H7 (cell line): ENCODE measurements around the gene ATP10D. TPM values are rescaled to one million over a fixed set of nuclear protein-coding genes. Genes with fewer than 3 reads are reported as not detected.

Source experiments
- DNase-seq: peaks from one replicate; pipeline ENCODE4 v3.0.0; 2012
- H3K27me3 ChIP-seq: 2 replicates; pipeline ENCODE4 v1.6.0; 2011; ENCODE audit warnings: mild to moderate bottlenecking, low read length; ENCODE audit not compliant: control insufficient read depth, insufficient read depth
- H3K36me3 ChIP-seq: replicated peaks from 2 replicates; pipeline ENCODE4 v1.5.1; 2011; ENCODE audit warnings: low read length; ENCODE audit not compliant: control insufficient read depth, insufficient read depth
- H3K4me3 ChIP-seq: 2 replicates; pipeline ENCODE4 v1.5.1; 2011; ENCODE audit warnings: low read depth, mild to moderate bottlenecking, control low read depth, low read length, moderate library complexity; ENCODE audit not compliant: insufficient read depth
- total RNA-seq: library from RNA; depleted of rRNA; stranded (reverse); fragments of >200 nt; shearing (Covaris generic); gene quantifications from 2 replicates; pipeline ENCODE4 v1.2.3, GENCODE V29; 2014

ATP10D gene
- total RNA-seq, 1 experiment from 2014 or later = 0.66 TPM

DNA sequence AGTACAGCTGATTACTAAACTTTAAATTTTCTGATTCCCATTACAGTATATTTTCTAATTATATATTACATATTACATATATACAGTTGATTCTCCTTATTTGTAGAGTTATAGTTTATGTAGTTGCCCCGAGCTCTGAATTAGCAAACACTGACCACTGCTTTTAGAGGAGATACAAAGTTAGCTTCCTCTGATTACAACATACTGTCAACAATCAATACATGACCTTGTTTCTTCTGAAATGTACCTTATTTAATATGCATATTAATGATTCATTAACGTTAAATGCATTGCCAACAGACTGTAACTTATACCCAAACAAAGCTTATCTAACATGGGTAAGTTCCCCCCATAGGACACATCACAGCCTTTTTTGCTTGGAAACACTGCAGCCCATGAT is 81.5 kb downstream of the ATP10D start:
- Histone ChIP-seq H3K4me3 (no peak overlapping the region), H3K27me3 (no peaks in the 10 kb centered on the region), H3K36me3 (no peaks in the 10 kb centered on the region)
- no peak for DNase-seq

DNA sequence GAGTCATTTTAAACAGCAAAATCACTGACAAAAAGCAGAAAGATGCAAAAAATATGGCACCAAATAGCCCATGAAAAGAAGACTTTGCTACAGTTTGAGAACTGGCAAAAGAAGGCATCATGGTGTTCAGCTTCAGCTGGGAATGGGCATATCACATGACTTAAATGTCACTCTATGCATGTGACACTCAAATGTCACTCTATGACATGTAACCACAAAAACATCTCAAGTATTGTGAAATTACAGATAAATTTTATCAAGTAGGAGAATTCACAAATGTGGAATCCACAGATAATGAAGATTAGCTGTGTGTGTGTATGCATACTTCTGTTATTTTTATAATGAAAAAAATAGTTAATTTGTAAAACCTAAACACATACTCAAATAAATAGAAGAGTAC is 81.9 kb downstream of the ATP10D start:
- no peak for DNase-seq
- no peaks in the 10 kb centered on the region for H3K36me3 ChIP-seq
- H3K27me3 ChIP-seq = no peaks in the 10 kb centered on the region
- H3K4me3 ChIP-seq = no peak overlapping the region

DNA sequence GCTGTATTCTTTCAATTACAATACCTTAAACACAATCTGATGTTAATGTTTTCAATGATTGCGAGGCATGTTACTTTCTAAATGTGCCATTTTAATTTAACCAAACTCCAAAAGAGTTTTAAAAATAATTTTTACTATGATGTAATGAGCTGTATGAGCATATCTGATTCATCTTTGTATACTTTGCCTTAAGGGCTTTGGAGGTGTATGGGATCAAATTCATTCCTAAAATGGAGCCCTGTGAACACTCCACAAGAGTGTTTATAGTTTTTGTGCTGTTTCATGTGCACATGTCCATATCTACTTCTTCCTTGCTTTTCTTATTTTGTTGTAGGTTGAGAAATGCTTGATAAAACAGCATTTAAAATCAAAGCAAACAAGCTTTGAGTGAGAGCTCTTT is 82.4 kb downstream of the ATP10D start:
- Histone ChIP-seq H3K27me3 (no peaks in the 10 kb centered on the region), H3K4me3 (no peak overlapping the region)

DNA sequence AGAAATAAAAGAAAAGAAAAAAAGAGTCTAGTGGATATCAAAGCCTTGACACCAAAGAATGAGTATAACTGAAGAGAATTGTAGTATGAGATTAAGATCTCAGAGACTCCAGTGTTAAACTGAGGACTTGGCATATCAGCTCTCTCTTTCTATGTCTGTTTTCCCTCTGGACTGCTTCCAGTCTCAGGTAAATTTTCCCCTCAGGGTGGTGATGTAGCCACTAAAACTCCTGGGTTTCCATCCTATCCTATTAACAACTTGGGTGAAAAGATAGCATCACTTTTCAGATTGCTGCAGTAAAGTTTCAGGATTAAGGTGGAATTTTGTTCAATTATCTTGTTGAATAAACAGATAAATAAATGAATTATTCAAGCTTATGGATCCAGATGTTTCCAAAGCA is 85.7 kb downstream of the ATP10D start:
- Histone ChIP-seq H3K27me3 (no peaks in the 10 kb centered on the region), H3K36me3 (no peaks in the 10 kb centered on the region), H3K4me3 (no peak overlapping the region)
- no peak for DNase-seq

More for the DNA sequence above, 82.4 kb downstream of the ATP10D start:
- no peak for DNase-seq
- no peaks in the 10 kb centered on the region for H3K36me3 ChIP-seq

DNA sequence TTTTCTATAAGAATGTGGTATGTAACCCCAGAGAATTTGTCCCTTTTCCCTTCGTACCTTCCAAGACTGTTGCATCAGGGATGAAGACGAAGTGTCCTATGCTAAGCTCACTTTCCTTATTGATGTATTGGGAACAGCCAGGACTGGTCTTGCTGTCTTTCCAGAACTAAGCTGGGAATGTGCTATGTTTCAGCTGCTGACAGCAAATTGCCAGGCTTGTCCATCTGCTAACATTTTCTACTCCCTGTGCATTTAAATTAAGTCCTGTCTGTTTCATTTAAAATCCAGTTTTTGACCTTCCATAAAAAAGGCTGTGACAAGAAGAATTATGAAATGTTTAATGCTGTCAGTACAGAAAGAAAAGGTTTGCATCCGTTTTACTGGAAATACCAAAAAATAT is 87.9 kb downstream of the ATP10D start:
- no peak for DNase-seq
- H3K27me3 ChIP-seq = no peaks in the 10 kb centered on the region
- H3K4me3 ChIP-seq = no peak overlapping the region
- H3K36me3 ChIP-seq = no peaks in the 10 kb centered on the region

DNA sequence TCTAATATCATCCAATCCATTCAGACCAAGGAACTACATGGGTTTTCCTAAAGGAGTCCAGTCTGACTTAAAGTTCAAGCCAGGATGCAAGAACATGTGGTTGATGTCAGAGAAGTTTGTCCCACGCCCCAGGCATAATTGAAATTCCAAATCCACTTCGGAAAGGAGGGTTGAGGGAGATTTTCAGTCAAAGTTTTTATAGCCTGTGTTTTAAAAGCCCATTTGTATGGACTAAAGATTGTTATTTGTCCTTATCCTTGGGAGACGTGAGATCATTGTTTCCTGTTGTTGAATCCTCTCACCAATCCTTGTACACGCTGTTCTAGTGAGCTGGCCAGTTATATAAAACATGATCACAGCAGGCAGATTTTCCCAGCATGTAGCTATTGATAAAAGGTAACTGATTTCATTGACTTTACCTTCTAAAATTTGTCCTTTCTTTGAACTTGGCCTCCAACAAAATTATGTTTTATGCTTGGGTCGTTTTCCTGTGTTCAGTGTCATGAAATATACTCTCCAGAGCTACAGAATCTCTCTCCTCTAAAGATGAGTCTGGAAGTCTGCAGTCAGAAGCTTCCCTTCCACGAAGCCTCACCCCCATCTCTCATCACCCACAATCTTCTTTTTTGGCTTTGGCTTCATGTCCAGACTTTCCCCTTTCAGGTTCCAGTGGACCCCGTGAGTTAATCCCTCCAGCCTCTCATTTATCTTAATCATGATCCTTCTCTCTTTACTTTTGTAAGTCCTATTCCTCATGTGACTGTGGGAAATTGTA is 92.9 kb downstream of the ATP10D start:
- Histone ChIP-seq H3K27me3 (no peaks in the 10 kb centered on the region), H3K4me3 (no peak overlapping the region), H3K36me3 (no peaks in the 10 kb centered on the region)
- no peak for DNase-seq

DNA sequence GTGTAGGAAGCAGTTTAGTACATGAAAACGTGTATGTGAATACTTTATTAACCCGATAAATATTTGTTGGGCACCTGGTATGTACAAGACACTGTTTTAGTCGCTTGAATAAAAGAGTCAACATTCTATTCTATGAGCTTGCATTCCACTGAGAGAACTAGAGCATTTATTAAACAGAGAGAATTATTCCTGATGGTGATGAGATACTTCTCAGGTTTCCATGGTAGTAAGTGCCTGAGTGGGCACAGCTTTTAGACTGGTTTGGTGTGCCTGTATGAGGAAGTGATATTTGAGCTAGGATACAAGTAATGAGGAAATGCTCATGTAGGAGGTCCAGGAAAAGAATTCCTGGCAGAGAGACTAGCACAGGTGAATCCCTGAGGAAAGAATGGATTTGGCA is 94.2 kb downstream of the ATP10D start:
- no peak overlapping the region for H3K4me3 ChIP-seq
- no peaks in the 10 kb centered on the region for H3K36me3 ChIP-seq
- DNase-seq = no peak
- H3K27me3 ChIP-seq = no peaks in the 10 kb centered on the region

DNA sequence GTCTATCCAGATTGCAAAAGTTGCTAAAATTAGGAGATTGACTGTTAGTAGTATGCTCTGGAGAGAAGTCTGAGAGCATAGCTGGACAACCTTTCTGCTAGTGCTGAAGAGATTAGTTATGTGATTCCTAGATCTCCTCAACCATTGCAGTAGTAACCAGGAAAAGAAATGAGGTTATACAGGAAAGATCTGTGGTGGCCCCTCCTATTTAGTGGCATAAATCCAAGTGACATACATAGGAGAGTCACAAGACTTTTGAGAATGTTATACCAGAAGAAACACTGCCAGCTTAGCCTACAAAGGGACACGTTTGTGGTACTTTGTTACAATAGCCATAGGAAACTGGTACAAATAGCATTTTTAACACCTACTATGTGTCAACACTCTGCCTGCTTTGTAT is 105.2 kb downstream of the ATP10D start:
- no peaks in the 10 kb centered on the region for H3K27me3 ChIP-seq
- H3K36me3 ChIP-seq = no peaks in the 10 kb centered on the region
- H3K4me3 ChIP-seq = no peak overlapping the region
- no peak for DNase-seq

DNA sequence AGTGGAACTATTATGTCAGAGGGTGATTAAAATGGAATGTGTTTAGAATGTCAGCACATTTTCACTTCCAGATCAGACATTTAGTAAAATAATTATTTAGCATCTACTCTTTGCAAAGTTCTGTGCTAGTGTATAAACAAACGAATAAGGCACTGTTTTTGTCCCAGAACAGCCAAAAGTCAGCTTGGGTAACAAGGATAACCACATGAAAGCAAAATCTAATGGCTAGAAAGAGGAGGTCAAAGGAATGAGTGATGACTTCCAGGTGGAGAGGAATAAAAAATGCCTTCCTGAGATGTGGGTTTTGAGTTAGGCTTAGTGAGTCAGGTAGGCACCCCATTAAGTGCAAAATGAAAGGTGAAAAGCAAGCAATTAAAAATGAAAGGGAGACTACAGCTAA is 112.6 kb downstream of the ATP10D start:
- no peak overlapping the region for H3K4me3 ChIP-seq
- no peaks in the 10 kb centered on the region for H3K36me3 ChIP-seq
- no peaks in the 10 kb centered on the region for H3K27me3 ChIP-seq
- DNase-seq = no peak

DNA sequence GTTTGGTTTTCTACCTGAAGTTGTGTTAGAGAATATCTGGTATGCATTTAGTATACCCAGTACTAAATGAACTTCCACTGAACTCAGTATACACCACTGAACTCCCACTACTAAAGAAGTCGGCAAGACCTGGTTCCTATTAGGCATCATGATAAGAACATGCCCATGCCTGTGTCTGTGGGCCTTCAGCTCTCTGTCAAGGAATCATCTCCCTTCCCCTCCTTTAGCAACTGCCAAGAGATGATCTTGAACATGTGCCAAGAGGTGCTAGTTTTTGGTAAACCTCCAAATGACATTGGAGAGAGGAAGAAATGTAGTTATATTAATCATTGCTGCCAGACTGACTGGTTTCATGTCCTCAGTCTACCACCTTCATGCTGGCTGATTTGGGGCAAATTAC is 113.2 kb downstream of the ATP10D start:
- Histone ChIP-seq H3K27me3 (no peaks in the 10 kb centered on the region), H3K36me3 (no peaks in the 10 kb centered on the region), H3K4me3 (no peak overlapping the region)
- no peak for DNase-seq

DNA sequence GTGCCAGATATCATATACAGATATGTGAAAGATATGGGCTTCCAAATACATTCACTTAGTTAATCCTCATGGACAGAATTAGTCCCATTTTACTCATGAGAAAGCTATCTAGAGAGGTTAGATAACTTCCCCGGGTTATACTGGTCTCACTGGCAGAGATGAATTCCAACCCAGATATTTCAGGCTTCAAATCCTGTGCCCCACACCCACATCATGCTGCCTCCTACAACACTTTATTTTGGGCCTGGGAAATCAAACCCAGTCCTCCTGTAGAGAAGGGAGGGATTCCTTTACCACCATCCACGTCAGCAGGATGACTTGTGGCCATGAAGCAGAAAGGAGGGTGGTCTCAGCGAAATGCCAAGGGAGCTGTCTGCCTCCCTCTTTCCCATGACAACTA is 113.8 kb downstream of the ATP10D start:
- H3K4me3 ChIP-seq = no peak overlapping the region
- no peaks in the 10 kb centered on the region for H3K27me3 ChIP-seq
- no peak for DNase-seq
- H3K36me3 ChIP-seq = no peaks in the 10 kb centered on the region

DNA sequence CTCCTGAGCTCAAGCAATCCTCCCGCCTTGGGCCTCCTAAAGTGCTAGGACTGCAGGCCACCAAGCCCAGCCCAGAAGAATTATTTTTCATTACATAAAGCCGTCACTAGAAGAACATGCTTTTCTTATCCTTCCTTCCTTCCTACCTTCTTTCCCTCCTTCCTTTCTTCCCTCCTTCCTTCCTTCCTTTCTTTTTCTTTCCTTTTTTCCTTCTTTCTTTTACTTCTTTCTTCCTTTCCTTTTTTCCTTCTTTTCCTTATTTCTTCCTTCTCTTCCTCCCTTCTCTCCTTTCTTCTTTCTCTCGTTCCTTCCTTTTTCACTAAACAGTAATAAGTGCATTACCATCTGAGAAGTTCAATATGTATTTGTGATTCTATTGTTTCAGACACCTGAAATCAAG is 121.4 kb downstream of the ATP10D start:
- H3K4me3 ChIP-seq = no peak overlapping the region
- no peak for DNase-seq
- H3K27me3 ChIP-seq = no peaks in the 10 kb centered on the region
- H3K36me3 ChIP-seq = no peaks in the 10 kb centered on the region

DNA sequence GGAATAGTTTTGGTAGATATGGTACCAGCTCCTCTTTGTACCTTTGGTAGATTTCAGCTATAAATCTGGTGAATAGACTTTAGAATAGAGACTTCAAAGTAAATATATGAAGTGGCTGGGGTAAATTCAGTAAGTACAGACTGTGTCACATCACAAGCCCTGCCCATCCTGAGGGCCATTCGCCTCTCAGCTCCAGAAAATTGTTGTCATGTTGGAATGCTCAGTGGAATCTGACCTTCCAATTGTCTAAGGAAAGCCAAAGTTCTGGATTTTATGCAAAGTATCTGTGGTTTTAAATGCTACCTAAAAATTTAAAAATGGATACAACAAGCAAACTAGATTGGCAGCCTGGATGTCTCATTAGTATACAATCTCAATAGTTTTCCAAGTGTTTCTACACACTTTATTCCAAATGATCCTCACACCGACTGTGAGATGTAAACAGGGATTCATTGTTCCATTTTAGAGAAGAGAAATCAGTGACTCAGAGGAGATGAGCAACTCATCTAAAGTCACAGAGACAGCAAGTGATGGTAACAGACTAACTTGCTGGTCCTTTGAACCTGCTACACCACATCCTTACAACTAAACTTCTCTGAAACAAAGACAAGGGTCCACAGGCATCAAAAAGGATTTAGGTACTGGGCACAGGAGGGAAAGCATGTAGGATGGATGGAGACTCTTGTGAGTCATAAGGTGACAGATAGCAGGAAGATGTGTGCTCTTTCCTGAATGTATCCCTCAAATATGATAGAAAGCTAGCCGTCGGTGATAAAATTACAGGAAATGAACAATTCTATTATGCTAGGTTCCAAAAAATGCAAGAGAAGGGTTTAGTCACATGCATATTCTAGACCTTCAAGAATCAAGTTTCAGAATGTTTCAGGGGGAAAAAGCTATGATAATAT is 127.3 kb downstream of the ATP10D start:
- no peak for DNase-seq
- Histone ChIP-seq H3K27me3 (no peaks in the 10 kb centered on the region), H3K4me3 (no peak overlapping the region), H3K36me3 (no peaks in the 10 kb centered on the region)

DNA sequence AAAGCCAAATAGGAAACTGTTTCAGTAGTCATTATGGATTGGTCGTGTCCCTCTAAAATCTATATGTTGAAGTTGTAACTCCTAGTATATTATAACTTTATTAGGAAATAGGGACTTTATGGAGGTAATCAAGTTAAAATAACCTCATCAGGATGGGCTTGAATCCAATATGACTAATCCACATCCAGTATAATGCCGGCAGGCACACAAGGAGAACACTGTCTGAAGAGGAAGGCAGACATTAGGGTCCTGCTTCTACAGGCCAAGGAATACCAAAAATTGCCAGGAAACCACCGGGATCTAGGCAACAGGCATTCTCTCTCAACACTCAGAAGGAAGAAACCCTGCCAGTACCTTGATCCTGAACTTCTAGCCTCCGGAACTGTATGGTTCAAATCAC is 130.3 kb downstream of the ATP10D start:
- Histone ChIP-seq H3K36me3 (no peaks in the 10 kb centered on the region), H3K27me3 (no peaks in the 10 kb centered on the region), H3K4me3 (no peak overlapping the region)
- DNase-seq = no peak

DNA sequence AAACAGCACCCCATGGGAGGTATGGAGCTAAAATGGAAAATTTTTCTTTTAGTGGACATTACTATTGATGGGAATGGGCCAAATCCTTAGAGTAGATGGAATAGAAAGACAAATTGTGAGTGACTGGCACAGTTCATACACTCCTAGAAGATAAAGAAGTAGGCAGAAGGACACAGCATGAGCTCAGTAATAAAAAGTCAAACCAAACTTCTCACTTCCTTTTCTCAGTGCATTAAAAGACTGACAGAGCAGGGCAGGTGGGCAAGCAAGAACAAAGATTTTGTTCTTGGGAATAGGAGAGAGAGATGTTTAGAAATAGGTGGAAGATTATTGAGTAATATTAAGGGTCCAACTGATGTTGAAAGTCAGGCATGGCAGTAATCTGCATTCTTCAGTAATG is 132.5 kb downstream of the ATP10D start:
- Histone ChIP-seq H3K36me3 (no peaks in the 10 kb centered on the region), H3K27me3 (no peaks in the 10 kb centered on the region), H3K4me3 (no peak overlapping the region)
- DNase-seq = no peak
